Panc1 (cell line): Measurements from ENCODE around the gene DIAPH3. TPM values are rescaled to one million over a fixed set of nuclear protein-coding genes. Genes with fewer than 3 reads are reported as not detected.

Experiments
- ATAC-seq: fragments of 200-7000 bp; cut with Tn5 transposase; 2 replicates; pipeline ENCODE4 v1.9.1; 2020; ENCODE audit warnings: mild to moderate bottlenecking, moderate library complexity
- BruUV-seq: library from RNA; stranded (reverse); fragments of 400-500 nt; replicated peaks from 2 replicates; lab custom pipeline; 2021; lab: Mats Ljungman, UMichigan
- CTCF ChIA-PET: fragments of 300-600 bp; sonication (Branson Sonifier 250); formaldehyde crosslinking; loops from one replicate; lab custom pipeline; 2022; ENCODE audit warnings: antibody characterized with exemption; lab: Charles Lee
- POLR2A ChIA-PET: fragments of 300-600 bp; sonication (Branson Sonifier 250); formaldehyde crosslinking; loops from one replicate; lab custom pipeline; 2022; ENCODE audit warnings: antibody characterized with exemption; lab: Charles Lee
- DNase-seq: peaks from one replicate; pipeline ENCODE4 v3.0.0-alpha.2; 2010; ENCODE audit warnings: low read depth, low spot score
- H3K27ac ChIP-seq: 2 replicates; pipeline ENCODE4 v1.5.1; 2011; ENCODE audit warnings: mild to moderate bottlenecking, low read length, inconsistent platforms
- H3K27me3 ChIP-seq: fragments of 200-500 bp; sonication (Bioruptor generic); 2 replicates; pipeline ENCODE4 v1.6.0; 2014; ENCODE audit warnings: low read length, inconsistent platforms; ENCODE audit not compliant: control insufficient read depth, insufficient read depth
- H3K36me3 ChIP-seq: fragments of 200-500 bp; sonication (Bioruptor generic); 2 replicates; pipeline ENCODE4 v1.5.1; 2014; ENCODE audit warnings: inconsistent platforms, mild to moderate bottlenecking, low read length, moderate library complexity; ENCODE audit not compliant: control insufficient read depth, insufficient read depth
- H3K4me1 ChIP-seq: 2 replicates; pipeline ENCODE4 v1.5.1; 2011; ENCODE audit warnings: inconsistent platforms, mild to moderate bottlenecking, low read length, moderate library complexity; ENCODE audit not compliant: control insufficient read depth, insufficient read depth
- H3K4me3 ChIP-seq, 2 experiments: 2 replicates each; pipeline ENCODE4 v1.5.1; 2011 to 2012; ENCODE audit warnings: low read depth in 2 of 2, low read length in 2 of 2, mild to moderate bottlenecking in 2 of 2, inconsistent platforms in 1 of 2, moderate library complexity in 1 of 2
- H3K9me3 ChIP-seq: fragments of 200-500 bp; sonication (Bioruptor generic); 2 replicates; pipeline ENCODE4 v1.5.1; 2014; ENCODE audit warnings: low read depth, mild to moderate bottlenecking, inconsistent platforms, low read length, moderate library complexity; ENCODE audit not compliant: control insufficient read depth, insufficient read depth
- CTCF ChIP-seq: fragments of 450-650 bp; IDR thresholded peaks from 2 replicates; pipeline ENCODE4 v1.5.1; 2017; ENCODE audit warnings: mild to moderate bottlenecking
- POLR2AphosphoS5 ChIP-seq: IDR thresholded peaks from 2 replicates; pipeline ENCODE4 v1.6.1; 2012; ENCODE audit warnings: mild to moderate bottlenecking, low read depth, low read length, moderate library complexity
- REST ChIP-seq, 2 experiments: IDR thresholded peaks; 2 replicates each; pipeline ENCODE4 v1.6.1; 2011 to 2012; ENCODE audit warnings: low read depth in 2 of 2, control low read depth in 1 of 2, low read length in 1 of 2, mild to moderate bottlenecking in 1 of 2, moderate library complexity in 1 of 2; ENCODE audit not compliant: insufficient read depth in 1 of 2
- SIN3A ChIP-seq: IDR thresholded peaks from 2 replicates; pipeline ENCODE4 v1.6.1; 2012; ENCODE audit warnings: low read depth, mild to moderate bottlenecking, low read length, moderate library complexity, borderline replicate concordance; ENCODE audit not compliant: insufficient read depth
- TCF7L2 ChIP-seq: IDR thresholded peaks from 2 replicates; pipeline ENCODE4 v1.6.1; 2011; ENCODE audit warnings: mild to moderate bottlenecking, low read depth, low read length, inconsistent platforms
- in situ Hi-C: cut with HindIII; loops from 2 replicates; pipeline ENCODE4 v1.10.0; 2016; ENCODE audit warnings: low sequenced_read_pairs, low pct_unique_long_range_greater_than_20kb
- intact Hi-C: fragments of 100-400 bp; cut with micrococcal nuclease; formaldehyde crosslinking; loops from one replicate; pipeline ENCODE4 v1.10.0; 2022; ENCODE audit not compliant: unreplicated experiment
- total RNA-seq: library from RNA; stranded (reverse); gene quantifications from one replicate; pipeline ENCODE4 v1.2.1, GENCODE V29; 2021; ENCODE audit not compliant: unreplicated experiment

Gene DIAPH3
- total RNA-seq, 1 experiment from 2014 or later, result 15.4 TPM

GRCh38 chr13:59659981-59660380 is 503.7 kb downstream of the DIAPH3 start:
- TF ChIP-seq REST (IDR thresholded peaks at IDR 0.05; ENCODE audit: insufficient read depth in 1 of 2, low read depth in 2 of 2, low read length in 1 of 2) (no peak), TCF7L2 (no peak), POLR2AphosphoS5 (no peak), SIN3A (no peak), CTCF (no peak)
- H3K4me3 ChIP-seq, result no peak overlapping the region
- H3K4me1 ChIP-seq, result no peaks in the 10 kb centered on the region
- H3K36me3 ChIP-seq, result no peaks in the 10 kb centered on the region
- ATAC-seq, result no peak
- ChIA-PET POLR2A (no interaction called here), CTCF (no interaction called here)
- in situ Hi-C loops (no loop called here), intact Hi-C loops (no loop called here)
- H3K27ac ChIP-seq, result no peak overlapping the region
- DNase-seq, result no peak
- H3K27me3 ChIP-seq, result no peaks in the 10 kb centered on the region
- no TSS peak for BruUV-seq
- H3K9me3 ChIP-seq, result no peaks in the 10 kb centered on the region

- Histone ChIP-seq H3K27me3 (no peaks in the 10 kb centered on the region), H3K4me3 (no peak overlapping the region), H3K36me3 (no peaks in the 10 kb centered on the region), H3K27ac (no peak overlapping the region), H3K9me3 (no peaks in the 10 kb centered on the region), H3K4me1 (no peaks in the 10 kb centered on the region)
- TF ChIP-seq TCF7L2, result no peak
- no TSS peak for BruUV-seq
- ATAC-seq (no peak), DNase-seq (no peak)
- in situ Hi-C loops, result no loop called here
- intact Hi-C loops, result no loop called here
- ChIA-PET CTCF (interaction anchor here (0.6 kb wide), 1 partner anchor 156 kb away, joined by 3 read pairs; no protein-coding TSS in a partner anchor), POLR2A (no interaction called here)
Observed at GRCh38 chr13:59658738-59659330, 504.9 kb downstream of the DIAPH3 start.

- no TSS peak for BruUV-seq
- Histone ChIP-seq H3K9me3 (no peaks in the 10 kb centered on the region), H3K36me3 (no peaks in the 10 kb centered on the region), H3K4me3 (no peak overlapping the region), H3K4me1 (no peaks in the 10 kb centered on the region), H3K27ac (no peak overlapping the region), H3K27me3 (no peaks in the 10 kb centered on the region)
- intact Hi-C loops (no loop called here), in situ Hi-C loops (no loop called here)
- TF ChIP-seq TCF7L2 (no peak), CTCF (no peak), POLR2AphosphoS5 (no peak), SIN3A (no peak), REST (IDR thresholded peaks at IDR 0.05; ENCODE audit: insufficient read depth in 1 of 2, low read depth in 2 of 2, low read length in 1 of 2) (no peak)
- DNase-seq, result no peak
- no peak for ATAC-seq
- POLR2A ChIA-PET, result no interaction called here
- CTCF ChIA-PET, result interaction anchor here (0.6 kb wide), 1 partner anchor 155 kb away, joined by 3 read pairs; no protein-coding TSS in a partner anchor
Observed at GRCh38 chr13:59658027-59658737, 505.5 kb downstream of the DIAPH3 start.
